T-cell (primary cell): Measurements from ENCODE around the gene UBE2E2. TPM values are rescaled to one million over a fixed set of nuclear protein-coding genes. Genes with fewer than 3 reads are reported as not detected.

ENCODE experiments used
- ATAC-seq, 4 experiments: fragments of 200-7000 bp in 3 of 4; fragments of 150-1000 bp in 1 of 4; cut with Tn5 transposase; replicated peaks in 1 of 4; 1 replicate in 3 of 4; 2 replicates in 1 of 4; pipeline ENCODE4 v1.10.0; 2021; ENCODE audit warnings: moderate library complexity in 3 of 4, mild to moderate bottlenecking in 2 of 4, moderate number of reproducible peaks in 1 of 4
- CTCF ChIA-PET, 2 donors: fragments of 300-600 bp; sonication (Branson Sonifier 250); formaldehyde crosslinking; loops; one replicate each; lab custom pipeline; 2022; ENCODE audit warnings: antibody characterized with exemption in 2 of 2; lab: Charles Lee
- POLR2A ChIA-PET, 2 donors: fragments of 300-600 bp; sonication (Branson Sonifier 250); formaldehyde crosslinking; loops; one replicate each; lab custom pipeline; 2022; ENCODE audit warnings: antibody characterized with exemption in 2 of 2; lab: Charles Lee
- DNase-seq, 35 experiments: peaks; one replicate each; pipeline versions ENCODE4 v3.0.0 to v3.0.0-alpha.2; 2013 to 2023
- H3K27ac ChIP-seq: one replicate; pipeline ENCODE4 v1.5.1; 2013; ENCODE audit warnings: low read length
- H3K27me3 ChIP-seq, 2 experiments: replicated peaks in 1 of 2; 1 replicate in 1 of 2; 2 replicates in 1 of 2; pipeline versions ENCODE4 v1.6.1 to v1.7.0; 2013; ENCODE audit warnings: low read length in 1 of 2, mixed read lengths in 1 of 2; ENCODE audit not compliant: control insufficient read depth in 2 of 2, insufficient read depth in 2 of 2; ENCODE audit errors: extremely low read depth in 1 of 2
- H3K36me3 ChIP-seq, 2 donors: 1 replicate in 1 of 2; 2 replicates in 1 of 2; pipeline versions ENCODE4 v1.6.1 to v1.7.0; 2013; ENCODE audit warnings: low read length in 1 of 2; ENCODE audit not compliant: control insufficient read depth in 2 of 2, insufficient read depth in 1 of 2; ENCODE audit errors: extremely low read depth in 1 of 2
- H3K4me1 ChIP-seq, 2 experiments: 1 replicate in 1 of 2; 2 replicates in 1 of 2; pipeline versions ENCODE4 v1.6.1 to v1.7.0; 2013; ENCODE audit warnings: low read length in 2 of 2, mixed read lengths in 1 of 2; ENCODE audit not compliant: insufficient read depth in 2 of 2, control insufficient read depth in 1 of 2; ENCODE audit errors: extremely low read depth in 1 of 2
- H3K4me3 ChIP-seq, 2 donors: 1 replicate in 1 of 2; 2 replicates in 1 of 2; pipeline versions ENCODE4 v1.5.1 to v1.7.0; 2013; ENCODE audit warnings: mild to moderate bottlenecking in 2 of 2, low read length in 1 of 2, moderate library complexity in 1 of 2; ENCODE audit not compliant: control insufficient read depth in 1 of 2; ENCODE audit errors: extremely low read depth in 1 of 2
- H3K9me3 ChIP-seq: 2 replicates; pipeline ENCODE4 v1.7.0; 2013
- H3K27ac Mint-ChIP-seq, 2 donors: one replicate each; pipeline ENCODE4 v1.8.0; 2020 to 2021; ENCODE audit warnings: mild to moderate bottlenecking in 2 of 2, mixed read lengths in 2 of 2
- H3K27me3 Mint-ChIP-seq, 2 donors: one replicate each; pipeline ENCODE4 v1.8.0; 2021 to 2022; ENCODE audit warnings: mixed read lengths in 2 of 2
- H3K36me3 Mint-ChIP-seq: one replicate; pipeline ENCODE4 v1.8.0; 2021; ENCODE audit warnings: mixed read lengths
- H3K4me1 Mint-ChIP-seq, 3 donors: one replicate each; pipeline ENCODE4 v1.8.0; 2020 to 2022; ENCODE audit warnings: mixed read lengths in 3 of 3, mild to moderate bottlenecking in 1 of 3
- H3K4me3 Mint-ChIP-seq, 3 donors: one replicate each; pipeline ENCODE4 v1.8.0; 2020 to 2022; ENCODE audit warnings: mild to moderate bottlenecking in 3 of 3, mixed read lengths in 3 of 3, moderate library complexity in 3 of 3
- H3K9me3 Mint-ChIP-seq, 3 donors: one replicate each; pipeline ENCODE4 v1.8.0; 2020 to 2022; ENCODE audit warnings: mixed read lengths in 3 of 3
- WGBS: methylation state at CpG from one replicate; pipeline ENCODE4 v1.1.5; 2013; ENCODE audit warnings: missing lambda C conversion rate; ENCODE audit not compliant: insufficient coverage; 5-methylcytosine and 5-hydroxymethylcytosine counted together
- total RNA-seq, 35 experiments: library from RNA in 6 of 35; stranded (reverse) in 6 of 35; fragments of 120-200 nt in 1 of 35; gene quantifications; one replicate each; pipeline versions ENCODE4 v1.2.1 to v1.2.4 and lab custom pipeline; 2013 to 2026

Gene UBE2E2
- total RNA-seq, 5 donors from 2014 or later (not counting 1 experiment from before 2014, with no cell fraction given) = 7.2 to 17.6 (median 7.5) TPM

DNA sequence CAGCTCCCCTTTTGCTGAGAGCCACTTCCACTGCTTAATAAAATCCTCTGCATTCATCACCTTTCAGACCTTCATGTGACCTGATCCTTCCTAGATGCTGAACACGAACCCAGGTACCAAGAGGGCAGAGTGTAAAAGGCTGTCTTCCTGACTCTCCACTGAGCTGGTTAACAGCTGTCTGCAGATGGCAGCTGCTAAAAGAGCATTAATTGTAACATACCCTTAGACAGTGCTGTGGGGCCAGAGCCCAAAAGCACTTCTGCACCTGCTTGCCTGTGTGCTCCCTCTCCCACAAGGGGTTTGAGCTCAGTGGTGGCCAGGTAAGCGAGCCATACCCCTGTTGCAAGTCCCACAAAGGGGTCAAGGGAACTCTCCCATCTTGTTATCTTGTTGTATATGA lies 187.3 kb downstream of the UBE2E2 start:
- Histone ChIP-seq H3K27ac (no peak overlapping the region), H3K9me3 (no peaks in the 10 kb centered on the region), H3K36me3 (no peaks in the 10 kb centered on the region), H3K27me3 (no peaks in the 10 kb centered on the region), H3K4me1 (no peaks in the 10 kb centered on the region), H3K4me3 (no peak overlapping the region)
- Mint-ChIP-seq H3K9me3 (no peaks in the 10 kb centered on the region), H3K36me3 (no peaks in the 10 kb centered on the region), H3K4me3 (no peak overlapping the region), H3K27me3 (no peaks in the 10 kb centered on the region), H3K27ac (no peak overlapping the region), H3K4me1 (peaks cover 2 to 21% (median 9%) of the 10 kb centered on the region in 3 donors)
- no peak for DNase-seq
- POLR2A ChIA-PET = no interaction called here
- CTCF ChIA-PET = no interaction called here
- no peak for ATAC-seq
- no CpG with 5 or more reads among the region's 2 CpGs for WGBS

- Histone ChIP-seq H3K36me3 (no peaks in the 10 kb centered on the region), H3K4me3 (no peak overlapping the region), H3K9me3 (no peaks in the 10 kb centered on the region), H3K27me3 (no peaks in the 10 kb centered on the region), H3K4me1 (no peaks in the 10 kb centered on the region), H3K27ac (no peak overlapping the region)
- ChIA-PET CTCF (no interaction called here), POLR2A (no interaction called here)
- DNase-seq = no peak
- Mint-ChIP-seq H3K27me3 (no peaks in the 10 kb centered on the region), H3K36me3 (no peaks in the 10 kb centered on the region), H3K4me3 (no peak overlapping the region), H3K27ac (no peak overlapping the region), H3K9me3 (no peaks in the 10 kb centered on the region), H3K4me1 (peaks cover 2 to 21% (median 9%) of the 10 kb centered on the region in 3 donors)
- ATAC-seq = no peak
These were observed 187.9 kb downstream of the UBE2E2 start for GRCh38 chr3:23390989-23391553.

DNA sequence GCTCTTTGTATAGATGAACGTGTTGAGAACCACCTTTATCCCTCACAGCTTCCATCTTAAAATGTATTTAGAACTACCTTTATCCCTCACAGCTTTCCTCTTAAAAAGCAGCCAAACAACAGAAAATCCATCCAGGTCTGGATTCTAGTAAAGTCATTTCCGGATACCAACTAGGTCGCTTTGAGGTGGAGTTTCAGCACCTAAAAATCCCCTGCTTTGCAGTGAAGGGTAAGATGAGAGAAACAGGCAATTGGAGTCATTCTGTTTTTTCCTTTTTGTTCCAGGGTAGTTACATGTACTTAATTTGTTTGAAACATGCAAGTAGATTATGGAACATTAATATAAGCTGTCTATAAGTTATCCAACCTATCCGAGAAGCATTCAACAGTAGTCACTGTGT lies 192.0 kb downstream of the UBE2E2 start:
- WGBS = no CpG with 5 or more reads among the region's 4 CpGs
- DNase-seq = no peak
- ChIA-PET POLR2A (no interaction called here), CTCF (interaction anchor here in 1 of 2 donors (0.5 kb wide), 1 partner anchor 791 kb away, joined by 6 read pairs; no protein-coding TSS in a partner anchor)
- Mint-ChIP-seq H3K27ac (no peak overlapping the region), H3K9me3 (no peaks in the 10 kb centered on the region), H3K27me3 (peaks cover 0 to 3% of the 10 kb centered on the region in 2 donors), H3K4me1 (peaks cover 2 to 16% (median 9%) of the 10 kb centered on the region in 3 donors), H3K36me3 (no peaks in the 10 kb centered on the region), H3K4me3 (no peak overlapping the region)
- H3K36me3 ChIP-seq = no peaks in the 10 kb centered on the region
- H3K9me3 ChIP-seq = no peaks in the 10 kb centered on the region
- no peaks in the 10 kb centered on the region for H3K4me1 ChIP-seq
- no peak for ATAC-seq
- no peak overlapping the region for H3K27ac ChIP-seq
- H3K4me3 ChIP-seq = no peak overlapping the region
- H3K27me3 ChIP-seq = no peaks in the 10 kb centered on the region

DNA sequence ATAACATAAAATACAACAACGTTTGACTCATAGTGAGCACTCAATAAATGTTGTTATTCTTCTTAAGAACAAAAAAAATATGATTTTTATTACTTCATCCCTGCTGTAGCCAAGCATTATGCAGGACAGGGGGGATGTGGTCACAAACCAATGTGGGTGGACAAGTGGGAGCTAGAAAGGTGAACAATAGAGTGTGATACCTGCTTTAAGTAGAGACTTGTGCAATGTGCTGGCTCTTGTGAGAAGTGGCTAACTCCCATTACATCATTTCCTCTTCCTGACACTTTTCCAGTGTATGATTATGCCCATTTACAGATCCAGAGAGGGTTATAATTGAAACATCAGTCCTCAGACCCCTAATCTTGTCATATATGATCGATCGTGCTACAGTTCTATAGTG lies 193.6 kb downstream of the UBE2E2 start:
- no peak overlapping the region for H3K27ac ChIP-seq
- H3K4me1 ChIP-seq = no peaks in the 10 kb centered on the region
- POLR2A ChIA-PET = no interaction called here
- CTCF ChIA-PET = no interaction called here
- WGBS = no CpG with 5 or more reads among the region's 3 CpGs
- Mint-ChIP-seq H3K4me1 (peaks cover 2 to 20% (median 9%) of the 10 kb centered on the region in 3 donors), H3K9me3 (no peaks in the 10 kb centered on the region), H3K4me3 (no peak overlapping the region), H3K27me3 (peaks cover 0 to 6% of the 10 kb centered on the region in 2 donors), H3K27ac (no peak overlapping the region), H3K36me3 (no peaks in the 10 kb centered on the region)
- no peak for ATAC-seq
- no peak overlapping the region for H3K4me3 ChIP-seq
- H3K9me3 ChIP-seq = no peaks in the 10 kb centered on the region
- no peaks in the 10 kb centered on the region for H3K27me3 ChIP-seq
- H3K36me3 ChIP-seq = no peaks in the 10 kb centered on the region
- DNase-seq = no peak

- H3K4me3 ChIP-seq = no peak overlapping the region
- Mint-ChIP-seq H3K4me1 (peaks cover 11 to 15% (median 12%) of the 10 kb centered on the region in 3 donors), H3K36me3 (no peaks in the 10 kb centered on the region), H3K4me3 (no peak overlapping the region), H3K9me3 (no peaks in the 10 kb centered on the region), H3K27me3 (peaks cover 0 to 6% of the 10 kb centered on the region in 2 donors), H3K27ac (no peak overlapping the region)
- ChIA-PET POLR2A (no interaction called here), CTCF (no interaction called here)
- no peaks in the 10 kb centered on the region for H3K9me3 ChIP-seq
- H3K36me3 ChIP-seq = no peaks in the 10 kb centered on the region
- ATAC-seq (no peak), DNase-seq (no peak)
- no CpG with 5 or more reads among the region's 1 CpG for WGBS
- no peaks in the 10 kb centered on the region for H3K4me1 ChIP-seq
- no peaks in the 10 kb centered on the region for H3K27me3 ChIP-seq
- H3K27ac ChIP-seq = no peak overlapping the region
These were observed 196.1 kb downstream of the UBE2E2 start for GRCh38 chr3:23399221-23399620.

- no peak overlapping the region for H3K27ac ChIP-seq
- H3K9me3 ChIP-seq = no peaks in the 10 kb centered on the region
- H3K4me1 ChIP-seq = no peaks in the 10 kb centered on the region
- no CpG with 5 or more reads among the region's 2 CpGs for WGBS
- Mint-ChIP-seq H3K4me3 (no peak overlapping the region), H3K27ac (no peak overlapping the region), H3K27me3 (peaks cover 0 to 6% of the 10 kb centered on the region in 2 donors), H3K9me3 (no peaks in the 10 kb centered on the region), H3K4me1 (peaks cover 11 to 17% (median 14%) of the 10 kb centered on the region in 3 donors), H3K36me3 (no peaks in the 10 kb centered on the region)
- H3K36me3 ChIP-seq = no peaks in the 10 kb centered on the region
- H3K27me3 ChIP-seq = no peaks in the 10 kb centered on the region
- ChIA-PET POLR2A (interaction anchor here in 1 of 2 donors (0.6 kb wide), 1 partner anchor 553 kb away, joined by 3 read pairs; no protein-coding TSS in a partner anchor), CTCF (interaction anchor here in 1 of 2 donors (0.7 kb wide), 1 partner anchor 90 kb away, joined by 5 read pairs; no protein-coding TSS in a partner anchor)
- DNase-seq (peak in 1 of 35 experiments; percentile 9), ATAC-seq (peak in 1 of 4 experiments; percentile 46)
- no peak overlapping the region for H3K4me3 ChIP-seq
These were observed 199.8 kb downstream of the UBE2E2 start for GRCh38 chr3:23402728-23403492.
